Measurements from ENCODE around the gene DYDC2.

DYDC2 gene

DNA sequence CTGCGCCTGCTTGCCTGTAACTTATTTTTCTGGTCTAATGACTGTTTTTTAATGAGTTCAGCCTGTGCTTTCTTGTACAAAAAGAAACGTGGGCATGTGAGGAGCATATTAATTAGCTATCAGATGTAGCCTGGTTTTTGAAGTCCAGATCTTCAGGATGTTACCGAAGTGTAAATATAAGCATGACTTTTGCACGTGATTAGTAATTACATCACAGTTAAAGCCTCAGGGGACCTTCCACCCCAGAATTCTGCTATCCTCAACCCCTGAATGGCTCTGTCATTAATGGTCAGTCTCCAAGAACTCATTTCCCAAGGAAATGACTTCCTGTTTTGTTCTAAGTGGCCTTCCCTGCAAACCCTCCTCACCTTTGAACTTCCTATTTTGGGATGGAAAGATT lies 49.6 kb downstream of the DYDC2 start:
- TF ChIP-seq, protein P1, sequence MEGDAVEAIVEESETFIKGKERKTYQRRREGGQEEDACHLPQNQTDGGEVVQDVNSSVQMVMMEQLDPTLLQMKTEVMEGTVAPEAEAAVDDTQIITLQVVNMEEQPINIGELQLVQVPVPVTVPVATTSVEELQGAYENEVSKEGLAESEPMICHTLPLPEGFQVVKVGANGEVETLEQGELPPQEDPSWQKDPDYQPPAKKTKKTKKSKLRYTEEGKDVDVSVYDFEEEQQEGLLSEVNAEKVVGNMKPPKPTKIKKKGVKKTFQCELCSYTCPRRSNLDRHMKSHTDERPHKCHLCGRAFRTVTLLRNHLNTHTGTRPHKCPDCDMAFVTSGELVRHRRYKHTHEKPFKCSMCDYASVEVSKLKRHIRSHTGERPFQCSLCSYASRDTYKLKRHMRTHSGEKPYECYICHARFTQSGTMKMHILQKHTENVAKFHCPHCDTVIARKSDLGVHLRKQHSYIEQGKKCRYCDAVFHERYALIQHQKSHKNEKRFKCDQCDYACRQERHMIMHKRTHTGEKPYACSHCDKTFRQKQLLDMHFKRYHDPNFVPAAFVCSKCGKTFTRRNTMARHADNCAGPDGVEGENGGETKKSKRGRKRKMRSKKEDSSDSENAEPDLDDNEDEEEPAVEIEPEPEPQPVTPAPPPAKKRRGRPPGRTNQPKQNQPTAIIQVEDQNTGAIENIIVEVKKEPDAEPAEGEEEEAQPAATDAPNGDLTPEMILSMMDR (IDR thresholded peaks at IDR 0.05; ENCODE audit: low read depth, low read length), result no peak
- no peak overlapping the region for H3K4me3 ChIP-seq (ENCODE audit: low read depth, low read length)

DNA sequence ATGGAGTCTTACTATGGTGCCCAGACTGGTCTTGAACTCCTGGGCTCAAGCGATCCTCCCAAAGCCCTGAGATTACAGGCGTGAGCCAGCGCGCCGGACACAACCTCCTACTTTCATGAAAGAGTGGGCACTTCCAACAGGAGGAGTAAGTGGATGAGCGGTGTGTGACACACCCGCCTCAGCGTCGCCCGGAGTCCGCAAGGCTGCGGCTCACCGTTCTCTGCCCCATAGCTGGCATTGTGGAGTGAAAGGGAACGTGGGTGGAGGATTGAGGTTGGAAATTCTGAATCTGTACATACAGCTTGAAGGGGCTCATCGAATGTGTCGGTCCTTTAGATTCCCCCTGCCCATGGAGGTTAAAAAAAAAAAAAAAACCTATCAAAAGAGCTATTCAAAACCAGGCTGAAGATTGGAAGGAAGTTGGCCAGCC lies 51.2 kb downstream of the DYDC2 start:
- H3K4me3 ChIP-seq (ENCODE audit: low read depth, low read length), result no peak overlapping the region
- TF ChIP-seq, protein P1 (IDR thresholded peaks at IDR 0.05; ENCODE audit: low read depth, low read length), result no peak

DNA sequence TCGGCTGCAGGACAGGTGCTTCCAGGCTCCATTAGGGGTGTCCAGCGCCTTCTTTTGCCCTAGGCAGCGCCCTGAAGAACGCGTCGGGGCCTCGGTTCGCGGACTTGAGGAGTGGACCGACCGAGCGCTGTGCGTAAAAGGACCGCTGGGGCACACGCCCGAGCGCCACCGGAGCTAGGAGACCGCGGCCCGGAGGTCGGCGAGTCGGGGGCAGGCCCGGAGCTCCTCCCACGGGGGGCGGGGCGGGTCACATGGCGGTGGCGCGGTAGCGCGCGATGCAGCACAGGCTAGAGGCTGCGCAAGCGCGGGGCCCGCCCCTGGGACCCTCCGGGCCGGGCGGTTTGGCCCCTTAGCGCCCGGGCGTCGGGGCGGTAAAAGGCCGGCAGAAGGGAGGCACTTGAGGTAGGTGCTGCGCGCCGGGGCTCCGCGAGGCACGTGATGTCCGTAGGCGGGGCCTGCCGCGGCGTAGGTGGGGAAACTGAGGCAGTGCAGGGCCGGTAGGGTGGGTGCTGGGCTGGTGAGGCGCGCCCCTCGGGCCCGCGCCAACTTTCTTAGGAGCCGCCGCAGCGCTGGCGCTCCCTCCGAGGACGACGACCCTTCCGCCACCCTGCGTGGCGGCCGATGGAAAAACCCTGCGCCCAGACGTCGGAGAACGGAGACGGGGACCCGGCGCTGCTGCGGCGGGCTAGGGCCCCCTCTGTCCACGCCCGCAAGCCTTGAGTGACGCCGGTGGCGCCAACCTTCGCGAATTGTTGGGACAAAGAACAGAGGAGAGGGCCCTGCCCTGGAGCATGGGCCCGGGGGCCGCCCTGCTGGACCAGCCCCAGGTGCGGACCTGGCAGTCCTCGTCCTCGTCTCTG lies 51.9 kb downstream of the DYDC2 start, which contains the start of gene PRXL2A:
PRXL2A (plus strand) TSS at position 310 of the 860 bp plus-strand sequence. CDS start 11,917 bp downstream, outside the sequence.
- TF ChIP-seq, protein P1 (IDR thresholded peaks at IDR 0.05; ENCODE audit: low read depth, low read length), result no peak

DNA sequence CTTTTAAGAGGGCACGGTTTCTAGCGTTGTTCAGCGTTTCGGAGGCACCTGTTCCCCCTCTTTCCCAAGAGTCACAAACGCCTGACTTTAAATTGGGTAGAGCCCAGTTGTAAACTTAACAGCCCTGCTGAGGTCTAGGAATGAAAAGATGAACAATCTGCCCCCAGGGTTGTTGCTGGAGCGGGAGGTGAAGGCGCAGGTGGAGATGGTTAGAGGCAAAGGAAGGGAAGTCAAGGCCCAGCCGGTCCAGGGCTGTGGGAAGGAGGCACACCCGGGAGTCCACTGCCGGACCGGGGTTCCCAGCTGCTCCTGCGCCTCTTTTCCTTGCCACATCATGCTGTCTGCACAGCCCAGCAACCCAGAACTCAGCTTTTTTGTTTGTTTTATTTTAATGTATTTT lies 52.5 kb downstream of the DYDC2 start:
- TF ChIP-seq, protein P1 (IDR thresholded peaks at IDR 0.05; ENCODE audit: low read depth, low read length), result no peak
- no peak overlapping the region for H3K4me3 ChIP-seq (ENCODE audit: low read depth, low read length)

More for the DNA sequence above, 51.9 kb downstream of the DYDC2 start, which contains the start of gene PRXL2A:
- H3K4me3 ChIP-seq (ENCODE audit: low read depth, low read length), result no peak within 1 kb of the TSS

DNA sequence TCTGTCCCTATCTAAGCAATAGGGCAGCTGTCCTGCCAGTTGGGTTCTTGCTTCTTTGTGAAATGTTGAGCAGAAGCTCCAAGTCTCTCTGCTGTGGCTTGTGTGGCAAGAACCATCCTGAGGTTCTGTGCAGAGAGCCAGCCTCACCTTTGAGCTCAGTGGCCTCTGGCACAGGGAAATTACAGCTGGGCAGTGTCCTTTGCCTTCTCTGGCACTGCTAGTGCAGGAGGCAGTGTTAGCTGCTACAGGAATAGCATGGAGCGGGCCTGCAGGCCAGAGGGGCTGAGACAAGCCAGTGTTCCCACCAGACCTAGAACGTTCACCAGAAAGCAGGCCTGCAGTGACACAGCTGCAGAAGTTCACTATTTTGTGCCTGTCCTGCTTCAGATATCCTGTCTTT lies 53.5 kb downstream of the DYDC2 start:
- TF ChIP-seq, protein P1 (IDR thresholded peaks at IDR 0.05; ENCODE audit: low read depth, low read length), result no peak
- no peak overlapping the region for H3K4me3 ChIP-seq (ENCODE audit: low read depth, low read length)

DNA sequence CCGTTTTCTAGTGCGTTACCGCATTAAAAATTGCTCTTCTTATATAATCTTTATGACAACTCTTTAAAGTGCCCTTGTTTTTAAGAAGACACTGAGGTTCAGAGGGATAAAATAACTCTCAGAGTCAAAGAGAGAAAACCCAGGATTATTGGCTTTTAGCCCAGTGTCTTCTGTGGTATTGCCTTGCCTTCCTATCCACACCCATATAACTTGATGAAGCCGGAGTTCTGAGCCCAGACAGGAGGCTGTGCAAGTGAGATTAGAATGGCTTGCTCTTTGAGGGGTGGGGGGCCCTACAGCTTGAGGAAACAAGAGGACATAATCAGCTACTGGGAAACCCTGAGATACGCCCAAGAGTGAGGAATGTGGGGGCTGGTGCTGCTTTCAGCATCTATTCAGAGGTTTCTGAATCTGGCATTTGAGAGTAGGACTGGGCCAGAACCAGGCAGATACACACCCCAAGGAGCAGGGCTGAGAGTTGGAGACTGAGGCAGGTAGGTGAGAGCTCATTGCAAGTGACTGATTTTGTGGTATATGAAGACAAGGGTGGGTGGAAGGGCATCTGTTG lies 54.1 kb downstream of the DYDC2 start:
- no peak overlapping the region for H3K4me3 ChIP-seq (ENCODE audit: low read depth, low read length)
- TF ChIP-seq, protein P1 (IDR thresholded peaks at IDR 0.05; ENCODE audit: low read depth, low read length), result no peak

DNA sequence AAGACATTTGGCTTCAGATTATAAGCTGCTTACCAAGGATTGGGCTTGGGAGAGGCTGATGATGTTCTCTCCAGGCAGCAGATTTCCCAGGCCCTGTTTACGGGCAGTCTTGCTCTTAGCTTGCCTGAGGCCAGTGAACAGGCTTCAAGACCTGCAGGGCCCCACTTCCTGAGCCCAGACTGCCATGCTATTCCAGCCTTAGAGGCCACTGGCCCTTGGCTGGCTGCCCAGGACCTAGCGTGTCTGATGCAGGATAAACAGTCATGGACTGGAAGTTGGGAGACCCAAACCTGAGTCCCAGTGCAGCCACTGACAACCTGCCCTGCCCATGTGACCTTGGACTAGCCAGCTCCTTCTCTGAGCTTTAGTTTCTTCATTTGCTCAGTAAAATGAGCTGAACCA lies 54.7 kb downstream of the DYDC2 start:
- TF ChIP-seq, protein P1 (IDR thresholded peaks at IDR 0.05; ENCODE audit: low read depth, low read length), result no peak
- no peak overlapping the region for H3K4me3 ChIP-seq (ENCODE audit: low read depth, low read length)
